ENCODE measurements around the gene IFNK.

The IFNK gene

GRCh38 chr9:27571011-27571410 is 46.9 kb downstream of the IFNK start:
- no peak for TF ChIP-seq CTCF (IDR thresholded peaks at IDR 0.05)

GRCh38 chr9:27572061-27572460 is 48.0 kb downstream of the IFNK start:
- no peak for TF ChIP-seq CTCF (IDR thresholded peaks at IDR 0.05)

- no peak for TF ChIP-seq CTCF (IDR thresholded peaks at IDR 0.05)
Observed at GRCh38 chr9:27572566-27572917, 48.5 kb downstream of the IFNK start.

- TF ChIP-seq CTCF (IDR thresholded peaks at IDR 0.05) = no peak
Observed at GRCh38 chr9:27572918-27573633, 49.0 kb downstream of the IFNK start, which contains the start of gene C9orf72. Gene C9orf72, minus strand, starts transcription at chr9:27573481. Its CDS starts 6,361 bp downstream, at chr9:27567120.

GRCh38 chr9:27573634-27574590 is 49.8 kb downstream of the IFNK start:
- TF ChIP-seq CTCF (IDR thresholded peaks at IDR 0.05) = no peak
